CD14-positive monocyte (primary cell): ENCODE measurements around the gene KRTAP5-11. TPM values are rescaled to one million over a fixed set of nuclear protein-coding genes. Genes with fewer than 3 reads are reported as not detected.

Experiments
- DNase-seq, 3 donors: peaks; one replicate each; pipeline ENCODE4 v3.0.0-alpha.2; 2011 to 2022
- H2AFZ ChIP-seq: 2 replicates; pipeline ENCODE4 v1.6.0; 2012; ENCODE audit warnings: mild to moderate bottlenecking, low read depth, low read length, inconsistent platforms; ENCODE audit not compliant: insufficient read depth, poor library complexity, severe bottlenecking
- H3K27ac ChIP-seq, 2 donors: 1 replicate in 1 of 2; 2 replicates in 1 of 2; pipeline ENCODE4 v1.5.1; 2012 to 2013; ENCODE audit warnings: low read length in 2 of 2, control low read depth in 1 of 2, inconsistent platforms in 1 of 2, low read depth in 1 of 2, mild to moderate bottlenecking in 1 of 2
- H3K27me3 ChIP-seq, 2 donors: one replicate each; pipeline versions ENCODE4 v1.6.0 to v1.6.1; 2011 to 2013; ENCODE audit warnings: low read length in 2 of 2; ENCODE audit not compliant: control insufficient read depth in 2 of 2, insufficient read depth in 2 of 2
- H3K36me3 ChIP-seq, 2 donors: replicated peaks in 1 of 2; 1 replicate in 1 of 2; 2 replicates in 1 of 2; pipeline versions ENCODE4 v1.5.1 to v1.6.1; 2012 to 2013; ENCODE audit warnings: low read length in 2 of 2, control low read depth in 1 of 2, inconsistent platforms in 1 of 2, mild to moderate bottlenecking in 1 of 2; ENCODE audit not compliant: insufficient read depth in 2 of 2, control insufficient read depth in 1 of 2
- H3K4me1 ChIP-seq, 2 donors: 1 replicate in 1 of 2; 2 replicates in 1 of 2; pipeline versions ENCODE4 v1.5.1 to v1.6.1; 2012 to 2013; ENCODE audit warnings: low read length in 2 of 2, control low read depth in 1 of 2, inconsistent platforms in 1 of 2, mild to moderate bottlenecking in 1 of 2, moderate library complexity in 1 of 2; ENCODE audit not compliant: insufficient read depth in 2 of 2, control insufficient read depth in 1 of 2
- H3K4me2 ChIP-seq: replicated peaks from 2 replicates; pipeline ENCODE3; 2012; ENCODE audit warnings: low read length, moderate library complexity, mild to moderate bottlenecking; ENCODE audit not compliant: poor library complexity, severe bottlenecking; ENCODE audit errors: extremely low read depth
- H3K4me3 ChIP-seq, 3 experiments: fragments of 200-600 bp in 1 of 3; sonication (generic) in 1 of 3; replicated peaks in 1 of 3; 1 replicate in 2 of 3; 2 replicates in 1 of 3; pipeline ENCODE4 v1.5.1; 2011 to 2013; ENCODE audit warnings: low read length in 3 of 3, mild to moderate bottlenecking in 3 of 3, control low read depth in 2 of 3, low read depth in 2 of 3, inconsistent platforms in 1 of 3, moderate library complexity in 1 of 3
- H3K79me2 ChIP-seq: 2 replicates; pipeline ENCODE4 v1.6.0; 2012; ENCODE audit warnings: mild to moderate bottlenecking, control low read depth, inconsistent platforms, low read length, moderate library complexity; ENCODE audit not compliant: insufficient read depth
- H3K9ac ChIP-seq: 2 replicates; pipeline ENCODE4 v1.6.0; 2017; ENCODE audit warnings: low read length, mild to moderate bottlenecking; ENCODE audit not compliant: insufficient read depth, poor library complexity, severe bottlenecking
- H3K9me3 ChIP-seq, 2 donors: replicated peaks in 1 of 2; 1 replicate in 1 of 2; 2 replicates in 1 of 2; pipeline versions ENCODE4 v1.5.1 to v1.6.1; 2012 to 2013; ENCODE audit warnings: low read length in 2 of 2, control low read depth in 1 of 2; ENCODE audit not compliant: control insufficient read depth in 1 of 2, insufficient read depth in 1 of 2
- H4K20me1 ChIP-seq: 2 replicates; pipeline ENCODE4 v1.6.0; 2012; ENCODE audit warnings: mild to moderate bottlenecking, low read length, control low read depth, moderate library complexity; ENCODE audit not compliant: insufficient read depth
- H3K27ac Mint-ChIP-seq, 7 donors: one replicate each; pipeline ENCODE4 v1.8.0; 2020; ENCODE audit warnings: mild to moderate bottlenecking in 7 of 7, mixed read lengths in 7 of 7, moderate library complexity in 6 of 7, inconsistent platforms in 2 of 7
- H3K27me3 Mint-ChIP-seq, 3 donors: one replicate each; pipeline ENCODE4 v1.8.0; 2021 to 2022; ENCODE audit warnings: low read depth in 3 of 3, mild to moderate bottlenecking in 3 of 3, mixed read lengths in 3 of 3, moderate library complexity in 3 of 3, inconsistent platforms in 1 of 3
- H3K36me3 Mint-ChIP-seq, 2 donors: one replicate each; pipeline ENCODE4 v1.8.0; 2020; ENCODE audit warnings: mixed read lengths in 2 of 2, inconsistent platforms in 1 of 2, mild to moderate bottlenecking in 1 of 2
- H3K4me1 Mint-ChIP-seq: one replicate; pipeline ENCODE4 v1.8.0; 2020; ENCODE audit warnings: mild to moderate bottlenecking, mixed read lengths
- H3K4me3 Mint-ChIP-seq, 2 donors: one replicate each; pipeline ENCODE4 v1.8.0; 2020; ENCODE audit warnings: mild to moderate bottlenecking in 2 of 2, mixed read lengths in 2 of 2, moderate library complexity in 1 of 2
- H3K9me3 Mint-ChIP-seq, 7 donors: one replicate each; pipeline ENCODE4 v1.8.0; 2020 to 2022; ENCODE audit warnings: mixed read lengths in 7 of 7, mild to moderate bottlenecking in 6 of 7, moderate library complexity in 6 of 7, inconsistent platforms in 2 of 7
- WGBS: methylation state at CpG from one replicate; pipeline ENCODE4 v1.1.5; 2013; ENCODE audit warnings: missing lambda C conversion rate; ENCODE audit not compliant: insufficient coverage; 5-methylcytosine and 5-hydroxymethylcytosine counted together
- intact Hi-C, 2 donors: fragments of 100-400 bp; cut with micrococcal nuclease; formaldehyde crosslinking; loops; one replicate each; pipeline versions ENCODE4 v1.15.0 to v1.15.1; 2023
- polyA plus RNA-seq, 3 donors: library from polyadenylated mRNA; depleted of rRNA in 1 of 3; unstranded in 2 of 3; stranded (reverse) in 1 of 3; fragments of 300-500 nt in 2 of 3; fragments of >200 nt in 1 of 3; fragmentation: Illumina TruSeq in 2 of 3; gene quantifications; 1 replicate in 2 of 3; 2 replicates in 1 of 3; pipeline ENCODE4 v1.2.3, GENCODE V29; 2012 to 2021
- TF ChIP-seq, protein P1 (sequence below): fragments of 200-600 bp; IDR thresholded peaks from one replicate; pipeline ENCODE4 v1.8.0; 2022; ENCODE audit warnings: antibody characterized with exemption, mild to moderate bottlenecking

The KRTAP5-11 gene
- polyA plus RNA-seq, 3 donors, result not detected

DNA sequence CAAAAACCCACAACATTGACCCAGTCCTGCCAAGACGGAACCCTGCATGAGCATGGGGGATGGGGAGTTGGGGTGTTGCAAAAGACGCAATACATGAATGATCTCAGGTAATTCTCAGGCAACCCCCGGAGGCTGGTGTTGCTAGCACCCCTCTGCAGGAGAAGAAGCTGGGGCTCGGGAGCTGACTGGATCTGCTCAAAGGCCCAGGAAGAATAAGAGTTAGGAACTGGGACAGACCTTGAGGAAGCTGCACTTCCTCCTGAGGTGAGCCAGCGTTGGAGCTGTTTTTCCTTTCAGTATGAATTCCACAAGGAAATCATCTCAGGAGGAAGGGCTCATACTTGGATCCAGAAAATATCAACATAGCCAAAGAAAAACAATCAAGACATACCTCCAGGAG lies 34.6 kb downstream of the KRTAP5-11 start, which contains the start of gene KRTAP5-9:
Gene KRTAP5-9, plus strand, starts transcription at position 301 of the 400 bp plus-strand sequence. CDS start 238 bp downstream, outside the sequence.
- intact Hi-C loops, result no loop called here
- no peak within 1 kb of the TSS for H3K9ac ChIP-seq
- peaks cover 0 to 20% of the 10 kb centered on the region in 2 donors for H3K9me3 ChIP-seq
- no peak within 1 kb of the TSS for H2AFZ ChIP-seq
- no peak for DNase-seq
- no peak within 1 kb of the TSS for H3K4me3 Mint-ChIP-seq
- TF ChIP-seq, protein P1, sequence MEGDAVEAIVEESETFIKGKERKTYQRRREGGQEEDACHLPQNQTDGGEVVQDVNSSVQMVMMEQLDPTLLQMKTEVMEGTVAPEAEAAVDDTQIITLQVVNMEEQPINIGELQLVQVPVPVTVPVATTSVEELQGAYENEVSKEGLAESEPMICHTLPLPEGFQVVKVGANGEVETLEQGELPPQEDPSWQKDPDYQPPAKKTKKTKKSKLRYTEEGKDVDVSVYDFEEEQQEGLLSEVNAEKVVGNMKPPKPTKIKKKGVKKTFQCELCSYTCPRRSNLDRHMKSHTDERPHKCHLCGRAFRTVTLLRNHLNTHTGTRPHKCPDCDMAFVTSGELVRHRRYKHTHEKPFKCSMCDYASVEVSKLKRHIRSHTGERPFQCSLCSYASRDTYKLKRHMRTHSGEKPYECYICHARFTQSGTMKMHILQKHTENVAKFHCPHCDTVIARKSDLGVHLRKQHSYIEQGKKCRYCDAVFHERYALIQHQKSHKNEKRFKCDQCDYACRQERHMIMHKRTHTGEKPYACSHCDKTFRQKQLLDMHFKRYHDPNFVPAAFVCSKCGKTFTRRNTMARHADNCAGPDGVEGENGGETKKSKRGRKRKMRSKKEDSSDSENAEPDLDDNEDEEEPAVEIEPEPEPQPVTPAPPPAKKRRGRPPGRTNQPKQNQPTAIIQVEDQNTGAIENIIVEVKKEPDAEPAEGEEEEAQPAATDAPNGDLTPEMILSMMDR, result no peak
- H3K4me1 ChIP-seq, result peaks cover 9 to 15% of the 10 kb centered on the region in 2 donors
- H3K79me2 ChIP-seq, result no peaks in the 10 kb centered on the region
- no peak within 1 kb of the TSS for H3K4me2 ChIP-seq
- no peaks in the 10 kb centered on the region for H3K36me3 Mint-ChIP-seq
- no peak within 1 kb of the TSS for H3K27ac ChIP-seq
- H3K4me1 Mint-ChIP-seq, result peaks cover 29% of the 10 kb centered on the region
- no peak within 1 kb of the TSS for H3K27ac Mint-ChIP-seq
- H4K20me1 ChIP-seq, result no peaks in the 10 kb centered on the region
- H3K9me3 Mint-ChIP-seq, result peaks cover 7 to 14% (median 9%) of the 10 kb centered on the region in 7 donors
- no peaks in the 10 kb centered on the region for H3K27me3 ChIP-seq
- no peaks in the 10 kb centered on the region for H3K36me3 ChIP-seq
- H3K4me3 ChIP-seq, result no peak within 1 kb of the TSS
- 74% methylated on average over 3 of the region's 5 CpGs for WGBS
- peaks cover 0 to 7% (median 4%) of the 10 kb centered on the region in 3 donors for H3K27me3 Mint-ChIP-seq

DNA sequence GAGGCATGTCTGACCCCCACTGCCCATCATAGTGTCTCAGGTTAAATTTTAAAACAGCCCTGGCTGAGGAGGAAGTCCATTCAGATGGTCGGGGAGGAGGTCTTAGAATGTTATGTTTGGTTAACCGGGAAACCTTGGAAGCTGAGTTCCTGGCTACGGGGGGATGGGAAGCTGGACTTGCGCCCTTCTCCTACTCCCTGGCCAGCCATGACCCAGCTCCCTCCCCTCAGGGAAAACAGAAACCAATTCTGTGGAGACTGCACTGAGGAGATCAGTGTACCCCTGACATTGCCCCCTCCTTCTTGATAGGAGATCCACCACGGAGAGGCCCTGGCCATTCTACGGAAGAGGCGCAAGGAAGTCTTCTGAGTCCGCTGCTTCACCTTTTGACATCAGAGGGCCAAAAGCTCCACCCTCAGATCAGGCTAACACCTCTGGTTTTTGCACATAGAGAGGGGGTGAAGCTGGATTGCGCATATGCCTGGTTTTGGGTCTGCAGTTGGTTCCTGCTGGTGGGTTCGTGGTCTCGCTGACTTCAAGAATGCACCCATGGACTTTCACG lies 37.2 kb downstream of the KRTAP5-11 start:
- H3K4me1 Mint-ChIP-seq, result peaks cover 25% of the 10 kb centered on the region

More for the DNA sequence above, 37.2 kb downstream of the KRTAP5-11 start:
- H3K9me3 ChIP-seq, result peaks cover 0 to 31% of the 10 kb centered on the region in 2 donors
- H3K9ac ChIP-seq, result no peak overlapping the region
- no peaks in the 10 kb centered on the region for H3K36me3 ChIP-seq
- H3K9me3 Mint-ChIP-seq, result peaks cover 12 to 26% (median 15%) of the 10 kb centered on the region in 7 donors
- intact Hi-C loops, result no loop called here
- no peak overlapping the region for H3K4me2 ChIP-seq
- no peak overlapping the region for H3K4me3 ChIP-seq
- H2AFZ ChIP-seq, result no peak overlapping the region
- H4K20me1 ChIP-seq, result no peaks in the 10 kb centered on the region
- peaks cover 9 to 13% of the 10 kb centered on the region in 2 donors for H3K4me1 ChIP-seq
- TF ChIP-seq, protein P1, result no peak
- no peak for DNase-seq
- H3K36me3 Mint-ChIP-seq, result no peaks in the 10 kb centered on the region
- no peak overlapping the region for H3K4me3 Mint-ChIP-seq
- no peak overlapping the region for H3K27ac ChIP-seq
- no peaks in the 10 kb centered on the region for H3K27me3 ChIP-seq
- peaks cover 0 to 9% (median 4%) of the 10 kb centered on the region in 3 donors for H3K27me3 Mint-ChIP-seq
- no peaks in the 10 kb centered on the region for H3K79me2 ChIP-seq
- no peak overlapping the region for H3K27ac Mint-ChIP-seq
- 83% methylated on average over 5 of the region's 12 CpGs for WGBS
